GM19025 (cell line): ENCODE results near the gene TBX5.

Experiments
- ATAC-seq: cut with Tn5 transposase; IDR thresholded peaks from one replicate; pipeline ENCODE4 v1.9.1; 2021; ENCODE audit warnings: mild to moderate bottlenecking, low read depth, moderate library complexity; ENCODE audit not compliant: unreplicated experiment

TBX5 gene

DNA sequence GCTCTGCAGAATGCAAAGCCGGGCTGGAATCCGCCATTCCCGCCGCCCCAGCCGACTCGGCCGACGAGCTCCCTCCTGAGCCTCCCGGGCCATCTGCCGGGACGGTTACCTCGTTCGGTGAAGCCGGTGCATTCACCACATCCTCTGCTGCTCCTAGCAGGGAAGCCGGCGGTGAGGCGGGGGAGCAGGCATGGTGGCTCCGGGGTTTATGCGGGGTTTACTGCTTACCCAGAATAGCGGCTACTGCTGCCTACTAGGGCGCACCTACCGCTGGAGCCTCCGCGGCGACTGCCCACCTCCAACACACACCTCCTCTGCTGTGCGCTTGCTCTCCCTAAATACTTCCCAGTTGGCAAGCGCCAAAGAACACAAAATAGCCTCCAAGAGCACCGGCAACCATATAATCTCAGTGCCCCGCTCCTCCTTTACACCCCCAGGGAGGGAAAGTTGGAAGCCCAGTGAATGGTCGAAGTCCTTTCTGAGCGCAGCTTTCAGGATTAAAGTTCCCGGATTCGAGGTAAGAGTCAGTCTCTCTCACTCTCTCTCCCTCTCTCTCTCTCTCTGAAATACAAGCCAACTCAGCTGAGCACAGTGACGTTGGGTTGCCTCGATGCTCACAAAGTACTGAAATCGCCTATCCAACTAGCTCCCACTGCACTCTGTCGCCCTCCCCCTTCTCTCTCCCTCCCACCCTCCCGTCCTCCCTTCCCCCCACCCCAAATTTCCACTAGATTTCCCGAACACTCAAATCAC, at the start of gene TBX5:
Gene TBX5, minus strand, starts transcription at position 626 of the 753 bp plus-strand sequence. CDS start 2,246 bp downstream, outside the sequence.
- ATAC-seq = no peak

DNA sequence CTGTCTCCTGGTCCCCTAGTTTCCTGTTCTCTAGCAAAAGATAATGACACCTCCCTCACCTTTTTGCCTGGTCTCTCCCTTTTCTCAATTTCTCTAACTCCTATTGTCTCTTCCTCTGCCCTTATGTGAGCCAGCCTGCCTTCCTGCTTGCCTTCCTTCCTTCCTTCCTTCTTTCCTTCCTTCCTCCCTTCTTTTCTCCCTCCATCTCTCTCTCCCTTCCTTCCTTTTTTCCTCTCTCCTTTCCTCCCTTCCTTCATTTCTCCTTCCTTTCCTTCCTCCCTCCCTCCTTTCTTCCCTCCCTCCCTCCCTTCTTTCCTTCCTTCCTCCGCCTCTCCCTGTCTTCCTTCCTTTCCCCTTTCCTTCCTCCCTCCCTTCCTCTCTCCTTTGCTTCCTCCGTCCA, 45.7 kb upstream of the TBX5 start:
- no peak for ATAC-seq

DNA sequence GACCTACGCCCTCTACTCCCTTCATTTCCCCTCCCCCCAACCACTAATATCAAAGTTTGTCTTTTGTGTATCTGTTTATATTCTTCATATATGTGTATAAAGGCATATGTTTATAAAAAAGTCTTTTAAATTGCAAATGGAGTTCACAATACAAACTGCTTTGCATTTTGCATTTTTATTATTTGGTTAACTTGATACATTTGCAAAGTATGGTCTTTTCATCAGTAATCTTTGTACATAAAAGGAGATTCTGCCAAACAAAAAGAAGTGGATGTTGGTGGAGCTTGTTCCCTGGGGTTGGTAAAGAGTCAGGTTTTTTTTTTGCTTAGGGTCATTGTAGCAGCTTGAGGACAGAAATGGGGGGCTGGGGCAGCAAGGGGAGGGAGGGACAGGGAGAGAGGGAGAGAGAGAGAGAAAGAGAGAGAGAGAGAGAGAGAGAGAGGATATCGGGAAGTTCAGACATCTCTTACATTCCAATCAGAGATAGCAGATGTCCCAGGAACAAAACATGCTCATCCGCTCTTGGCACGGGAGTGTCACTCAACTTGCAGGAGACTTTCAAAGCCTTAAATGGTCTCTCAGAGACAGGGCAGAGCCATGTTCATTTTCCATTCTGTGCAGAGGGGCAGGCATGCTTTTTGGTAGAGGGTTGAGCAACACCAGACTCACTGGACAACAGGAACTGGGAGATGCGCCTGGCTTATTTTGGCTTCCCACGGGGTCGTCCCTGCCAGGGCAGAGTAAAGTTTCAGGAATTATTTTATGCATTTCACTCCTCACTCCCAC, 44.8 kb upstream of the TBX5 start:
- no peak for ATAC-seq

DNA sequence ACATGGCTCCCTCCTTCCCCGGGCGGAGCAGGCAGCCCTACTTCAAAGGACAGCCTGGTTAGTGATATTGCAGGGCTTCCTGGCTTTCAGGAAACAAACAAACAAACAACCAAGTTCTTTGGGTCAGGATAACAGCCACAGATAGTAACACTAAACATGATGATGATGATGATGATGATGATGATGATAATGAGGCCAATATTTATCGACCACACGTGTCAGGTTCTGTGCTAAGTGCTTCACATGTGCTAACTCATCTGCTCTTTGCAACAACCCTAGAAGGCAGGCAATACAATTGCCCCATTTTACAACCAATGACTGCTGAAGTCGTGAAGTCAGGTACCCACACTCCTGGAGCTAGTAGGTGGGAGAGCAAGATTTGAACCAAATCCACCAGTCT, 44.1 kb upstream of the TBX5 start:
- ATAC-seq = no peak

DNA sequence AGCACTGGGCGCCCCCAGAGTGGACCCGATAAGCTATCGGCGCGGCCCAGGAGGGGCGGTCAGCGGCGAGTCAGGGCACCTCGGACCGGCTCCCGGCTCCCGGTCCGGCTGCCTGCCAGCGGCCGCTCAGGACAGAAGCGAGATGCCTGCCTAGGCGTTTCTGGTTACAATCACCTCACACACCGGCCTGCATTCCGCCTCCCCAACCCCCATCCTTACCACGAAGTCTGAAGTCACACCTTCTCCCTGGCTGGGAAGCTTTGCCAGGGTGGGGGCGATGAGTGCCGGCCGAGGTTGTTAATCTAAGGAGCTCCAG, 42.6 kb upstream of the TBX5 start:
- ATAC-seq = no peak

DNA sequence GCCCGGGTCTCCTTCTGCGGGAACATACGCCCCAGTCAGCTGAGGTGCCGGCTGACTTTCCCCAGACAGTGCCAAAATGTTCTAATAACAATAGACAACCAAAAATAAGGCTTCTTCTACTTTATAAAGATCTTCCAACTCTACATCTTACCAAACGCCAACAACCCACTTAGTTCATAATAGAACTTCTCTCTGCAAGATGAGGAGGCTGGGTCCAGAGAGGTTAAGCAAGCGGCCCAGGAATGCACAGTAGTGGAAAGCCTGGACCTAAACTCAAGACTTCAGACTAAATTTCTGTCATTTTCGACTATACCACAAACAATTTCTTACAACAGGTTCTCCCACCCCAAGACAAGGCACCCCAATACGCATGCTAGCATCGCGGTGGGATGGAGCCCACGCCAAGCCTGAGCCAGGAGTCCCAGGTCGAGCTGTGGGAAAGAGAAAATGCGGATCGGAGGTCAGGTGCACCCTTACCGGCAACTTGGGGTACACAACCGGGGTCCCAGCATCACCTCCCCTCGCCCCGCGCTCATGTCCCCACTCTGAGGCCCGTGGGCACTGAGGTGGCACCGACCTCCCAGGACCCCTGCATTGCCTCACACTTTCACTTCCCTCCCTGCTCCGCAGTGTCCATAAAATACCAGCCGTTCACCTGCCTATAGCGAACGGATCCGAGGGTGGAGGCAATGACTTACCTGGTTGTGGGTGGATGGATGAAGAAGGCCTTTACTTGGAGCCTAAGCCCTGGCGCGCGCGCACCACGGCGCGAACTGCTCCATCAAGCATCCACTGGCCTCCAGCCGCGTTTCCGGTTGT, 42.1 kb upstream of the TBX5 start:
- no peak for ATAC-seq

DNA sequence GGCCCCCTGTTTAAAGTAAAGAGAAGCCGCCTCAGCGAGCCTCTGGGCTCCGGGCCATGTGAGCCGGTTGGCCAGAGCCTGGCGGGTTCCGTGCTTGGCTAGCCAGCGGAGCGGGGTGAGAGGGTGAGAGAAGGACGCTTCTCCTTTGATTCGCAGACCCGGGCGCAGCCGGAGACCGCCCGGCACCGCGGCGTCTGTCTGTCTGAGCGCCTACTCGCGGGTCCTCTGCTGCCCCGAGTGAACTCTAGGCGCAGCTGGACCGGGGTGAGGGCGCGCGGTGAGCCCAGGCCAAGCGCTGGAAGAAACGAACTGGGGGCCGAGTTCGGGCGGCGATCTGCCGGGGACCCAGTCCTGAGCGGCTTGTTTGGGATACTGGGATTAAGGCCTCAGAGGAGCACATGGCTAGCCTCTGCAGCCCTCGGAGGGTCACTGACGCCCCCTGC, 41.4 kb upstream of the TBX5 start:
- ATAC-seq = no peak

DNA sequence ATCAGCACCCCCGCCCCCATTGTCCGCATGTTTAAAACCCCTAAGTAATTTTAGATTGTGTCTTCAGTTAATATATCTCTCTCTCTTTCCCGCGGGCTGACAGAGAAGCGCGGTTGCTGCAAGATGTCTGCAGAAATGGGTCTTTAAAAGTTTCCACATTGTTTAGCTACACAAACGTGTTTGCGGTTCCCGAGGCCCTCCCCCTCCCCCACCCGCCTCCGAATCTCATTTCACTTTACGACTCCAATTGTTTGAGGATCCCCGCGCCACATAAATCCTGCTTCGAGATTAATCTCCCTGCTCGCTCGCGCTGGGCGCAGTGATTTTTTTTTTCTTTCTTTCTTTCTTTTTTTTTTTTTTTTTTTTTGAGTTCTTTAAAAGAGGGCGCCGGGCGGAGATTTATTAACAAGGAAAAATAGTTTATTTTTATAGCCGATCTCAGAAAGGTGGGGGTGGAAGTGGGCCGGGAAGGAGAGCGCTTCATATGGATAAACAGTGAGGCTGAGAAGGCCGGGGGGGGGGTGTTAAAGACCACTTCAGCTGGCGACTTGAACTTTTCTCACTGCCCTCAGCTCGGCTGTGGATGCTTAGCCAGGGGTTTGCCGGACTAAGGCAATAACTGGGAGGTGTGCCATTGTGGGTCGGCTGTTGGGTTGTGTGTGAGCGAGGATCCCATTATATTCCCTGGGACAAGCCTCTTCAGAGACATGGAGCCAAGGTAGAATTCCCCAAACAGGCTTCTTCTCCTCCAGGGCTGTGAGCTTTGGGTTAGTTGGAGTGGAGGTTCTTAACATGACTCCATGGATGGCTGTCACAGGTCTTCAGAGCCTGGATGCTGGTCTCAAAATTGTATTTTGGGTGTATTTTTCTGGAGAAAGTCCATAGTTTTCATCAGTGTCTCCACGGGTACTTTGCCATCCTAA, 39.7 kb upstream of the TBX5 start:
- no peak for ATAC-seq

DNA sequence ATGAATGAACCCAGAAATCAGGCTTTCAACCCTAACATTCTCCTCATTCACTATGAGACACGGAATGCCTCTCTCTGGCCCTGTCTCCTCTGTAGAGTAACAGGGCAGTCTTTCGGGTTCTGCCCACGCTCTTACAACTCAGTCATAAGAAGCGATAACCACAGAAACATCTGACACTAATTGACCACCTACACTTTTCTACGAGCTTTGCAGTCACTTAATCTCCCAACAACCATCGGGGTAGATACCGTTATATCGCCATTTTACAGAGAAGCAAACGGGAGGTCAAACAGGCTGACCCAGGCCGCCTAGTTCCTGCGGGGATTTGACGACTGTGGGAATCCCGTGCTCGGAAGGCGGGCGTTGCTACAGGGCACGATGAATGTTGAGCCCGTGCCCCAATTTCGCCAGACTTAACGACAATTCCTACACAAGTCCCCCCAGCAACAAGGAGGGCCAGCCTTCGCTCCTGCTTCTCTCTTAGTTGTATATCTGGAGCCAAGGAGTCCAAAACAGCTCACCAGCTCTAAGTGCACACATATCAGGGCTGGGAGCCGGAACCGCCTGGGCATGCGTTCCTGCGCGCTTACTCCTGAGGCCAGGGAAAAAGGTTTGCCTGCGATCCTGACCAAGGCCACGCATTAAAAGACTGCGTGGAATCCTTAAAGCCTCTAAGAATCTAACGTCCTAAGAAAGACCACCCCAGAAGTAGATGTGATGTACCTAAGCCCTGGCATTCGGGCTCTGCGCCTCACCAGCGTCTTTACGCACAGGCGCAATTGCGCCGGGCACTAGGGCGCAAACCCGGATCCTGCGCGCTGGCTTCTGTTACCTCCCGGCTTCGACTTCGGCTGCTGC, 38.7 kb upstream of the TBX5 start:
- ATAC-seq = no peak

DNA sequence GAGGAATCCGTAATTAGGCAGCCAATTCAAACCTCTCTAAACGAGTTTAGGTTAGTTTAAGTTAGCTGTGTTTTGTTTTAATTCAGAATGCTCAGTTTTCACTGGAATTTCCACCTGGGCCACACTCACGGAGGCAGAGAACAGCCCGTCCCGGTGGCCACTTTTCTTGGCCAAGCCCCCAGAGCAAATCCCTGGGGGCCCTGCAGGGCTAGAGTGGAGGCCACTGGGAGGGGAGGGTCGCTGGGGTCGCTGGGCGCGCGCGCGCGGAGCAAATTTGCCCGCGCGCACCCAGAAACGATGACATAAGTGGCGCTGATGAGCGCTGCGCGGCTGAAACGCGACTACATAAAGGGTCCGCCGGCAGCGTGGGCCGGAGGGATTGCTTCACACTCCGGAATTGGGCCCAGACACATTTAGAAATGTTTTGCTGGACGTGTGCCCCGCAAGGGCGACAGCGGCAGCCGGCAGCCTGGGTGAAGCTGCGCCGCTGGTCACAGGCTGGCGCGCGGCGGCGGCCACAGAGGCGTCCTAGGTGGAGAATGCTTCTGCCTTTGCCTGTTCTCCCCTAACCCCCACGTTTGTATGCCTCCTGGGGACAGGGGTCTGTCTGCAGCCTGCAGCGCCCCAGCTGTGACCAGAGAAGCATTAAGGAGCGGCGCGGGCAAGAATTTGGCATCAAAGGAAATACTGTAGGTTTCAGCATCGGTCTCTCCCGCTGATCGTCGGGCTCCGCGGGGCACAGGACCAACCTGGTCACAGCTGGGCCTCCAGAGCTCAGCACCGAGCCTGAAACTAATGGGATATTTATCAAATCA, 37.9 kb upstream of the TBX5 start:
- ATAC-seq = no peak

DNA sequence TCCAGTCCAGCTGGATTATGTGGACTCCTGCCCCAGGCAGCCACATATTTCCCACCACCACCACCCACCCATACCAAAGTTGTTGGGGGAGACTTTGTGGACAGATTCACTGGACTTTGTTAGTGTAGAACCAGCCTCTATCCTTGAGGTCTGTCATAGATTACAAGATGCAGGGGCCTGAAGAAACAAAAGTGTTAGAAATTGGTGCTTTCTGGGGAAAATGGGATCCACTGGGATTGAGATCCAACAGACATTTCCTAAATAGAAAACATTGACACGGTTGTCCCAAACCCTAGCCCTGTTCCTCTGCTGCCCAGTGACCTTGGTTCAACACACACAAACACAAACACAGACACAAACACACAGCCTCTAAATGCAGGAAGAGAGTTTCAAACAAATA, 36.6 kb upstream of the TBX5 start:
- no peak for ATAC-seq

DNA sequence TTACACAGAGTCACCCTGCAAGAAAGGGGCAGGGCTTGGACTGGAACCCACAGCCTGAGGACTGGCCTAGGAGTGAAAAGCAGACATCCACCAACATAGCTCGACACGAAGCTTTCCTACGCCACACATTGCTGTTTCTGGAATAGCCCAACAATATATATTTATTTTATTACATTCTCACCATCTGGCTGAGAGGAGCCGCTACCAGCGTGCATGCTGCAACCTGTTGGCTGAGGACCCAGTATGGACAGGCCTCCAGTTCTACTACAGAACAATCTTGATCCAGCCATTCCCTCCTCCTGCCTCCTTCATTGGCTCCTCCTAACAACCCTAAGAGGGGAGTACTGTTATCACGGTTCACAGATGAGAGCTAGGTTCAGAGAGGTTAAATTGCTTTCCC, 35.6 kb upstream of the TBX5 start:
- no peak for ATAC-seq

DNA sequence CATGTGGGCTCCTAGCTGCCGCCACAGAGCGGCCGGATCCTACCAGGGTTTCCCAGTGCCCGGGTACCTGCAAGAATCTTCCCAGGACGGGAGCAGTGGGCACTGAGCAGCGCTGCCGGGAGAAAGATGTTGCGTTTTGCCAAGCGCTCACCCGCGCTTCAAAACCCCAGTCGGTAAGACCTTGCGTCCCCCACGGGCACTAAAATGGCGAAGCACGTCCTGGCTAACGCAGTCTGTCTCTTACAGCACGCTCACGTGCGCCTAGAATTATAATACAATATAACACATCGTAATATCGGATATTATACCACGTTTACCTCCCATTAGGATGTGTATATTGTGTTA, 35.1 kb upstream of the TBX5 start:
- no peak for ATAC-seq

DNA sequence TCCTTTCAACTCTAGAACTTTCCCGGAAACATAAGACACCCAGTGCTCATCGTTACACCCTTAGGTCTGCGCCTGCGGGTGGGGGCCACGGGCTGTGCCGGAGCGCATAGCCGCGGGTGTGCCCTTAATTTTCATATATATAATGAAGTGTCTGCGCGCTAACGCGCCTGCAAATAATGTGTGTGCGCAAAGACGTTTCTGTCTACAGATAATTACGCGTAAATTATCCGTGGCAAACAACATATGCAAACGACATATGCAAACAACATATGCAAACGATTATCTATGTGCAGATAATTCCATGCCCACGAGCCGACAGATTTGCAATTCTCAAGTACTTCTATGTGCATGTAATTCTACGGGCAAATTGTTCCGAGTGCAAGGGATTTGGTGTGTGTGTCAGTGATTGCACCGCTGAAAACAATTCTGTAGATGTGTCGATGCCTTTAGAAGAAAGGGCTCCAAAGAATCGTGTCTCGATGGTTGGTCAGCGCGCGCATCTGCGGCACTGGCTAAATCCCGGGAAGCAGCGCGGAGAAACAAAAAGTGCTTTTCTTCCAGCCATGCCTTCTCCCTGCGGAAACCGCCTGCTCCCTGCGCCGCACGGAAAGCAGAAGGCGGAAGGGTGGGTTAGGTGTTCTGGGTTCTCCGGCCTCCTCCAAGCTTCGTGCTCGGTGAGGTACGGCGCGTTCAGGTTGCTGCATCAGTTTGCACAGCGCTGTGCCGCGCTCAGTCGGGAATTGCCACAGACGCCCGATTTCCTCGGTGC, 34.5 kb upstream of the TBX5 start:
- ATAC-seq = no peak

DNA sequence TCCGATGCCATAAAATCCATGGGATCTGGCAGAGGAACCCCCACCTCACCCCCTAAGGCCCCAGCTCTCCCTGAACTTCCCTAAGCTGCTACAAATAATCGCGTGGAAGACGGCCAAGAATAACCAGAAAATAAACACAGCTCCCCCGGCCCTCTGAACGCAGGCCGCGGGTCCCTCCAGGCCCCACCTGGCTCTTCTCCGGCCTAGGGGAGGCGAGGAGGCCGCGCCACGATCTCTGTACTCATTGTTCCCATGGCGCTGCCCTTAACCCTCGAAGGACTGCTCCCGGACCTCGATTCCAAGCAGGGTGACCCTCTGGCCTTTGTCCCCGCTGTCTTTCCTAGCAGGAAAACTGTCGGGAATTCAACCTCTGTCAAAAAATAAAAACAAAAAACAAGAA, 33.9 kb upstream of the TBX5 start:
- ATAC-seq = no peak

DNA sequence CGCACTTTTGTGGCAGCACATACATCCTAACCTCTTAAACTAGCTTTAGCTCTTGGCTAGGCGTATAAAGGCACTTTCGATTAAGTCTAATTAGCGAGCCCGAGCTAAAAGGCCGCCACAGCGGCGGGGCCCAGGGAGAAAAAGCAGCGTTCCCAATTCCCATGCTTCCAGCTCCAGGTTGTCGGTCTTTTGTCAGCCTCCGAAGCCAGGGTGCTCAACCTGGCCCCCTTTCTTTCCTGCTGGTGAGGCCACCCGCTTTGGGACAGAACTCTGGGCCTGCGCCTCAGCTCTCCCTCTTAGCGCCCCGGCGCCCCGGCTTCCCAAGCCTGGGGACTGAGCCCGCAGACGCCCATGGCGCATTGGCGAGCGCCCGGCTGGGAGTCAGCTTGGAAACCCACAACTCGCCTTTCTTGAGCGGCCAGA, 33.3 kb upstream of the TBX5 start:
- ATAC-seq = no peak

DNA sequence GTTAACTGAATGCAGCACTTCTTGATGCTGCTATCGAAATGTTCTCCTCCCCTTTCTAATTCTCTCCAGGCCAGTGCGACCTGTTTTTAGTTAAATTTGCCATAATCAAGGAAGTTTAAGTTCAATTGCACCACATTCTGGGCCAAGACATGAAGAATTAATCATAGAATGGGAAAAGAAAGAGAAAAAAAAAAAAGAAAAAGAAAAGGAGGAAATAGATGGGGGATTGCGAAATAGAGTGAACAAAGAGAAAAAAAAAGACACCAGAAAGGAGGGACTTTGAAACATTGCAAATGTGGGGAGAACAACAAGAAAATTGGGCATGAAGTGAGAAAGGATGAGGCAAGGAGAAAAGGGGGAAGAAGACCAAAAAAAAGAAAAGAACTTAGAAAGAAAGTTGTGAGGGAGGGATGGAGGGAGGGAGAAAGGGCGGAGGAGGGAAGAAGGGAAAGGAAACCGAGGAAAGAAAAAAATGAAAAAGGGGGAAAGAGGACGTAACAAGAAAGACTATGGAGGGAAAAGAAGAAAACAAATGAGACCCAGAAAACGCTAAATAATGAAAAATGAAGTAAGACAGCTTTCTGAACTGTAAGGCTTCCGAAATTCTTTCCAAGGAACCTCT, 32.8 kb upstream of the TBX5 start:
- no peak for ATAC-seq
